ENCODE results near the gene PCLAF. TPM values are rescaled to one million over a fixed set of nuclear protein-coding genes. Genes with fewer than 3 reads are reported as not detected.
A peak's percentile ranks its signal among the peaks of the same experiment; 100 is the strongest.

PCLAF gene
- total and polyA plus RNA-seq, 2 of the 13 experiments (the other 11 are each of a cell fraction or from before 2014, with no cell fraction given): 98.6 to 98.9 TPM

DNA sequence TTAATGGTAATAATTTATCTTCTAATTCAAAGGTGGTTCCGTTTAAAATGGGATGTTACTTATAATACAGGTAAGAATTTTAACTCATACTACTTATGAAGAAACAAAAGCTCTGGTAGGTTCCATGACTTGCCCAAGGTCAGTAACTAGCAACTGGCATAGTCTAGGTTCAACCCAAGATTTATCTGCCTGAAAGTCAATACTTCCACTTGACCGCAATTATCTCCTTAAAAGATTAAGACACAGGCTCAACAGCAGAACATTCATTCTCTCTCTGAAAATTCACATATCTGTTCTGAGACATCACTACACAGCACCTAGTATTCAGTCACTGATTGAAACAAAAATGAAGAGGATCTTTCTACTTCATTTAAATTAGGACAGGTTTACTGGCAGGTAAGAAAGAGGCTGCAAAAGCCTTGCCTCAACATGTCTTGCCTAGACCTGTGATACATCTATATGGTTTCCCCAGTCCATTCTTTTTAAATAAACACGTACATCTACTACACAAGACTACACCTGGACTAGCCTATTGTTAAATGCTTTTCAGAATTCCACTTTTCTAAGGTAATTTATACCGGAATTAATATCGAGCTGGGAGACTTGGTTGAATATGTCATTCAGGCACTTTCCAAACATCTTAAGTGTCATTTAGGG is 26.4 kb downstream of the PCLAF start:
- H3K4me2 ChIP-seq (ENCODE audit: low read depth, low read length): peak overlapping the region; percentile 78
- CTCF ChIA-PET (ENCODE audit: low intra/inter-chr PET ratio, low total read pairs): no interaction called here
- no peak for TF ChIP-seq ZNF672 (CRISPR knock-in tag; IDR thresholded peaks at IDR 0.05)
- no peak for TF ChIP-seq ZBED4 (CRISPR knock-in tag; IDR thresholded peaks at IDR 0.05; ENCODE audit: borderline replicate concordance)
- TF ChIP-seq, protein P1, sequence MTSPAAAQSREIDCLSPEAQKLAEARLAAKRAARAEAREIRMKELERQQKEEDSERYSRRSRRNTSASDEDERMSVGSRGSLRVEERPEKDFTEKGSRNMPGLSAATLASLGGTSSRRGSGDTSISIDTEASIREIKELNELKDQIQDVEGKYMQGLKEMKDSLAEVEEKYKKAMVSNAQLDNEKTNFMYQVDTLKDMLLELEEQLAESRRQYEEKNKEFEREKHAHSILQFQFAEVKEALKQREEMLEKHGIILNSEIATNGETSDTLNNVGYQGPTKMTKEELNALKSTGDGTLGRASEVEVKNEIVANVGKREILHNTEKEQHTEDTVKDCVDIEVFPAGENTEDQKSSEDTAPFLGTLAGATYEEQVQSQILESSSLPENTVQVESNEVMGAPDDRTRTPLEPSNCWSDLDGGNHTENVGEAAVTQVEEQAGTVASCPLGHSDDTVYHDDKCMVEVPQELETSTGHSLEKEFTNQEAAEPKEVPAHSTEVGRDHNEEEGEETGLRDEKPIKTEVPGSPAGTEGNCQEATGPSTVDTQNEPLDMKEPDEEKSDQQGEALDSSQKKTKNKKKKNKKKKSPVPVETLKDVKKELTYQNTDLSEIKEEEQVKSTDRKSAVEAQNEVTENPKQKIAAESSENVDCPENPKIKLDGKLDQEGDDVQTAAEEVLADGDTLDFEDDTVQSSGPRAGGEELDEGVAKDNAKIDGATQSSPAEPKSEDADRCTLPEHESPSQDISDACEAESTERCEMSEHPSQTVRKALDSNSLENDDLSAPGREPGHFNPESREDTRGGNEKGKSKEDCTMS (CRISPR knock-in tag; conservative IDR thresholded peaks at IDR 0.05): no peak
- no peak for TF ChIP-seq RXRB (CRISPR knock-in tag; IDR thresholded peaks at IDR 0.05; ENCODE audit: borderline replicate concordance)
- TF ChIP-seq, protein P2, sequence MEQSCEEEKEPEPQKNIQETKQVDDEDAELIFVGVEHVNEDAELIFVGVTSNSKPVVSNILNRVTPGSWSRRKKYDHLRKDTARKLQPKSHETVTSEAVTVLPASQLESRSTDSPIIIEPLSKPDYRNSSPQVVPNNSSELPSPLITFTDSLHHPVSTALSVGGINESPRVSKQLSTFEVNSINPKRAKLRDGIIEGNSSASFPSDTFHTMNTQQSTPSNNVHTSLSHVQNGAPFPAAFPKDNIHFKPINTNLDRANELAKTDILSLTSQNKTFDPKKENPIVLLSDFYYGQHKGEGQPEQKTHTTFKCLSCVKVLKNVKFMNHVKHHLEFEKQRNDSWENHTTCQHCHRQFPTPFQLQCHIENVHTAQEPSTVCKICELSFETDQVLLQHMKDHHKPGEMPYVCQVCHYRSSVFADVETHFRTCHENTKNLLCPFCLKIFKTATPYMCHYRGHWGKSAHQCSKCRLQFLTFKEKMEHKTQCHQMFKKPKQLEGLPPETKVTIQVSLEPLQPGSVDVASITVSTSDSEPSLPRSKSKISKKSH (CRISPR knock-in tag; IDR thresholded peaks at IDR 0.05; ENCODE audit: borderline replicate concordance): no peak
- TF ChIP-seq NFAT5 (CRISPR knock-in tag; IDR thresholded peaks at IDR 0.05): no peak
- no peak for TF ChIP-seq MED8 (CRISPR knock-in tag; IDR thresholded peaks at IDR 0.05; ENCODE audit: insufficient replicate concordance)
- TF ChIP-seq ZNF264 (CRISPR knock-in tag; IDR thresholded peaks at IDR 0.05): no peak
- no peak for TF ChIP-seq ATAD3A (CRISPR knock-in tag; IDR thresholded peaks at IDR 0.05)
- H3K4me3 ChIP-seq (replicated peaks in 1 of 3; ENCODE audit: insufficient read depth in 1 of 3, low read depth in 2 of 3, low read length in 3 of 3): peak overlapping the region; percentile 85 to 95 (median 94)
- in situ Hi-C loops (cut with HindIII; ENCODE audit: extremely low pct_ligation_motif_present, low pct_unique_long_range_greater_than_20kb): loop anchor here (5.0 kb wide), 1 partner anchor 148 kb away; no protein-coding TSS in a partner anchor
- POLR2A ChIA-PET: interaction anchor here (1.3 to 2.1 kb wide), 2 partner anchors 32 to 138 kb away, joined by 3 to 12 read pairs; partner anchors contain the start of gene TRIP4
- H3K4me1 ChIP-seq (ENCODE audit: insufficient read depth, low read length): peaks cover 19% of the 10 kb centered on the region
- no TSS peak for BruUV-seq (replicated peaks)
- H3K9ac ChIP-seq (ENCODE audit: insufficient read depth, low read depth, low read length): peak overlapping the region; percentile 83
- 23% methylated on average over 5 of the region's 5 CpGs for WGBS (ENCODE audit: low lambda C conversion rate)
- no peaks in the 10 kb centered on the region for H3K36me3 ChIP-seq (replicated peaks in 1 of 2; ENCODE audit: control insufficient read depth in 1 of 2, insufficient read depth in 2 of 2, low read length in 2 of 2)
- intact Hi-C loops (cut with micrococcal nuclease; ENCODE audit: unreplicated experiment): loop anchor here (5.0 kb wide), 1 partner anchor 193 kb away; the partner anchor contains the start of gene PPIB
- FAIRE-seq (no peak), DNase-seq (ENCODE audit: low spot score) (no peak), ATAC-seq (no peak)
- H3K27me3 ChIP-seq (ENCODE audit: control insufficient read depth in 1 of 2, insufficient read depth in 2 of 2, low read length in 2 of 2): no peaks in the 10 kb centered on the region; a peak in 1 of 5 replicates
- peak overlapping the region; percentile 18 for H2AFZ ChIP-seq (ENCODE audit: low read length)
- H3K27ac ChIP-seq (ENCODE audit: extremely low read length, insufficient read depth, low read length): peak overlapping the region; percentile 64
- no peaks in the 10 kb centered on the region for H3K9me3 ChIP-seq (ENCODE audit: low read length)
- no peaks in the 10 kb centered on the region for H4K20me1 ChIP-seq (ENCODE audit: insufficient read depth, low read length)
- H3K79me2 ChIP-seq (ENCODE audit: insufficient read depth, low read length): peaks cover 22% of the 10 kb centered on the region

All from HepG2 (cell line).